ENCODE data around the gene BTBD3. TPM values are rescaled to one million over a fixed set of nuclear protein-coding genes. Genes with fewer than 3 reads are reported as not detected.

The BTBD3 gene
- total RNA-seq, 2 experiments from 2014 or later = 0.82 TPM; not detected in 1

DNA sequence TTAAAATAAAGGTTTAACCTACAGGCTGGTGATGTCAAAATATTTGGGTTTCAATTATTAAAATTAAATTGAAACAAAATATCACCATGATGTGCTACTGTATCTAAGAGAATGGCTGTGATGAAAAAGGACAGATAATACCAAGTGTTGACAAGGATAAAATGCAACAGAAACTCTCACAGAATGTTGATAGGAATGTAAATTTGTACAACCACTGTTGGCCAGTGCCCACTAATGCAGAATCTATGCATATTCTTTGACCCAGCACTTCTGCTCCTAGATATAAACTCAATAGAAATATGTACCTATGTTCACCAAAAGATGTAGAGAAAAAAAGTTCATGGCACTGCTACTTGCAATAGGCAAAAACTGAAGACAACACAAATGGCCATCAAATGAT, 41.1 kb upstream of the BTBD3 start:
- Histone ChIP-seq H3K4me2 (ENCODE audit: low read length) (no peak overlapping the region), H3K4me3 (ENCODE audit: low read depth, low read length, poor library complexity, severe bottlenecking) (no peak overlapping the region), H3K4me1 (ENCODE audit: insufficient read depth, low read length, poor library complexity, severe bottlenecking) (no peaks in the 10 kb centered on the region), H2AFZ (ENCODE audit: low read length) (no peak overlapping the region), H3K27ac (ENCODE audit: low read depth, low read length, poor library complexity, severe bottlenecking) (no peak overlapping the region), H3K9me2 (ENCODE audit: insufficient read depth, low read length) (no peaks in the 10 kb centered on the region), H3K36me3 (ENCODE audit: insufficient read depth, low read length) (no peaks in the 10 kb centered on the region), H3K79me2 (ENCODE audit: insufficient read depth, low read depth, low read length) (no peaks in the 10 kb centered on the region), H3K9me3 (ENCODE audit: low read length) (no peaks in the 10 kb centered on the region), H4K20me1 (ENCODE audit: insufficient read depth, low read length) (no peaks in the 10 kb centered on the region)
- POLR2A ChIA-PET = no interaction called here
- DNase-seq (ENCODE audit: low spot score) = no peak
- no peak for TF ChIP-seq EZH2phosphoT487 (IDR thresholded peaks at IDR 0.05; ENCODE audit: borderline replicate concordance, low read depth, low read length)
- TF ChIP-seq, protein P1, sequence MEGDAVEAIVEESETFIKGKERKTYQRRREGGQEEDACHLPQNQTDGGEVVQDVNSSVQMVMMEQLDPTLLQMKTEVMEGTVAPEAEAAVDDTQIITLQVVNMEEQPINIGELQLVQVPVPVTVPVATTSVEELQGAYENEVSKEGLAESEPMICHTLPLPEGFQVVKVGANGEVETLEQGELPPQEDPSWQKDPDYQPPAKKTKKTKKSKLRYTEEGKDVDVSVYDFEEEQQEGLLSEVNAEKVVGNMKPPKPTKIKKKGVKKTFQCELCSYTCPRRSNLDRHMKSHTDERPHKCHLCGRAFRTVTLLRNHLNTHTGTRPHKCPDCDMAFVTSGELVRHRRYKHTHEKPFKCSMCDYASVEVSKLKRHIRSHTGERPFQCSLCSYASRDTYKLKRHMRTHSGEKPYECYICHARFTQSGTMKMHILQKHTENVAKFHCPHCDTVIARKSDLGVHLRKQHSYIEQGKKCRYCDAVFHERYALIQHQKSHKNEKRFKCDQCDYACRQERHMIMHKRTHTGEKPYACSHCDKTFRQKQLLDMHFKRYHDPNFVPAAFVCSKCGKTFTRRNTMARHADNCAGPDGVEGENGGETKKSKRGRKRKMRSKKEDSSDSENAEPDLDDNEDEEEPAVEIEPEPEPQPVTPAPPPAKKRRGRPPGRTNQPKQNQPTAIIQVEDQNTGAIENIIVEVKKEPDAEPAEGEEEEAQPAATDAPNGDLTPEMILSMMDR (conservative IDR thresholded peaks at IDR 0.05; ENCODE audit: low read length) = no peak
- CTCF ChIA-PET (ENCODE audit: unreplicated experiment) = no interaction called here
- no TSS peak for BruUV-seq (replicated peaks)
- intact Hi-C loops (cut with micrococcal nuclease; ENCODE audit: unreplicated experiment) = no loop called here

DNA sequence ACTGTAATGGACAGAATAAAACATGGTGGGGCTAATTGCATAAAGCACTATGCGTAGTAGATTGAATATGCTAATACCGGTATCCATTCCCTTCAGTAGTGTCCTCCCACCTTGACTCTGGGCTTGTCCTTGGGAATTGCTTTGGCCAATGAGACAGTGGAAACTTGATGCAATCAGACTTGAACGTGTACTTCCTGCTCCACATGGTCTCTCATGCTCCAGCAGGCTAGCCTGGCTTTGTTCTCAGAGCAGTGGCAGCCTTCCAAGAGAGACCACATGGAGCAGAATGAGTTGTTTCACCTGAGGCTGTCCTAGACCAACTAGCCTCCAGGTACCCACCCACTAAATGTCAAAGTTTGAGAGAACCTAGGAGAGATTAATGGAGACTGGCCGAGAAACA, 37.0 kb upstream of the BTBD3 start:
- TF ChIP-seq, protein P1 (conservative IDR thresholded peaks at IDR 0.05; ENCODE audit: low read length) = no peak
- no peak for TF ChIP-seq EZH2phosphoT487 (IDR thresholded peaks at IDR 0.05; ENCODE audit: borderline replicate concordance, low read depth, low read length)
- Histone ChIP-seq H3K9me2 (ENCODE audit: insufficient read depth, low read length) (no peaks in the 10 kb centered on the region), H3K4me2 (ENCODE audit: low read length) (no peak overlapping the region), H3K36me3 (ENCODE audit: insufficient read depth, low read length) (no peaks in the 10 kb centered on the region), H2AFZ (ENCODE audit: low read length) (no peak overlapping the region), H3K79me2 (ENCODE audit: insufficient read depth, low read depth, low read length) (no peaks in the 10 kb centered on the region), H3K4me1 (ENCODE audit: insufficient read depth, low read length, poor library complexity, severe bottlenecking) (no peaks in the 10 kb centered on the region), H3K27ac (ENCODE audit: low read depth, low read length, poor library complexity, severe bottlenecking) (no peak overlapping the region), H3K4me3 (ENCODE audit: low read depth, low read length, poor library complexity, severe bottlenecking) (no peak overlapping the region), H3K9me3 (ENCODE audit: low read length) (no peaks in the 10 kb centered on the region), H4K20me1 (ENCODE audit: insufficient read depth, low read length) (no peaks in the 10 kb centered on the region)
- intact Hi-C loops (cut with micrococcal nuclease; ENCODE audit: unreplicated experiment) = no loop called here
- ChIA-PET CTCF (ENCODE audit: unreplicated experiment) (no interaction called here), POLR2A (no interaction called here)
- no TSS peak for BruUV-seq (replicated peaks)
- no peak for DNase-seq (ENCODE audit: low spot score)

DNA sequence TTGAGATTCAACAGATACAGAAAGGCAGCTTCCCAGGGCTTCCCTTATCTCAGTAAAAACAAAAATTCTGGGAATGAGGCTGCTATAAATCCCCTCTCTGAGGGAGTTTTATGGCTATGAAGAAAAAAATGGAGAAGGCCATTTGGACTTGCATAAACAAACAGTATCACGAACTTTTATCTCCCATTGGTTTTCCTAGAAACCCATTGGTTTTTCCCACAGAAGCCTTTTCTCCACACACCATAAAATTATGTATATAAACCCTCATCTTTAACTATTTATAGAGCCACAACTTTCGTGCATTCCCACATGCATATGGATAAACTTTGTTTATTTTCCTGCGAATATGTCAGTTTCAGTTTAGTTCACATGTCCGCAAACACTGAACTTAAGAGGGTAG, 36.2 kb upstream of the BTBD3 start:
- intact Hi-C loops (cut with micrococcal nuclease; ENCODE audit: unreplicated experiment) = no loop called here
- Histone ChIP-seq H3K79me2 (ENCODE audit: insufficient read depth, low read depth, low read length) (no peaks in the 10 kb centered on the region), H4K20me1 (ENCODE audit: insufficient read depth, low read length) (no peaks in the 10 kb centered on the region), H3K4me1 (ENCODE audit: insufficient read depth, low read length, poor library complexity, severe bottlenecking) (no peaks in the 10 kb centered on the region), H3K27ac (ENCODE audit: low read depth, low read length, poor library complexity, severe bottlenecking) (no peak overlapping the region), H3K4me2 (ENCODE audit: low read length) (no peak overlapping the region), H3K9me2 (ENCODE audit: insufficient read depth, low read length) (no peaks in the 10 kb centered on the region), H2AFZ (ENCODE audit: low read length) (no peak overlapping the region), H3K4me3 (ENCODE audit: low read depth, low read length, poor library complexity, severe bottlenecking) (no peak overlapping the region), H3K9me3 (ENCODE audit: low read length) (no peaks in the 10 kb centered on the region), H3K36me3 (ENCODE audit: insufficient read depth, low read length) (no peaks in the 10 kb centered on the region)
- ChIA-PET POLR2A (no interaction called here), CTCF (ENCODE audit: unreplicated experiment) (no interaction called here)
- TF ChIP-seq EZH2phosphoT487 (IDR thresholded peaks at IDR 0.05; ENCODE audit: borderline replicate concordance, low read depth, low read length) = no peak
- TF ChIP-seq, protein P1 (conservative IDR thresholded peaks at IDR 0.05; ENCODE audit: low read length) = no peak
- no TSS peak for BruUV-seq (replicated peaks)
- no peak for DNase-seq (ENCODE audit: low spot score)

All from OCI-LY7 (cell line).